HG03196 (cell line): ENCODE results near the gene CYP11A1.

Experiments
- ATAC-seq: cut with Tn5 transposase; IDR thresholded peaks from one replicate; pipeline ENCODE4 v1.9.1; 2021; ENCODE audit not compliant: unreplicated experiment

Gene CYP11A1

GRCh38 chr15:74389241-74390048, 22.0 kb upstream of the CYP11A1 start:
- no peak for ATAC-seq

- no peak for ATAC-seq
These were observed 21.0 kb upstream of the CYP11A1 start for GRCh38 chr15:74388363-74388951.

- ATAC-seq, result no peak
These were observed 20.3 kb upstream of the CYP11A1 start for GRCh38 chr15:74387621-74388362.

- no peak for ATAC-seq
These were observed 19.7 kb upstream of the CYP11A1 start for GRCh38 chr15:74387141-74387541.

GRCh38 chr15:74386496-74387140, 19.2 kb upstream of the CYP11A1 start:
- ATAC-seq, result no peak

- no peak for ATAC-seq
These were observed 18.3 kb upstream of the CYP11A1 start for GRCh38 chr15:74385733-74386132.

- peak; percentile 42 for ATAC-seq
These were observed 17.6 kb upstream of the CYP11A1 start for GRCh38 chr15:74384881-74385643.

- ATAC-seq, result no peak
These were observed 17.1 kb upstream of the CYP11A1 start for GRCh38 chr15:74384566-74384880.

- peak; percentile 45 for ATAC-seq
These were observed 16.5 kb upstream of the CYP11A1 start for GRCh38 chr15:74383695-74384565.

- peak; percentile 6 for ATAC-seq
These were observed 15.8 kb upstream of the CYP11A1 start for GRCh38 chr15:74383286-74383685.

GRCh38 chr15:74382004-74382816, 14.8 kb upstream of the CYP11A1 start:
- ATAC-seq, result peak; percentile 31

GRCh38 chr15:74381481-74381880, 14.0 kb upstream of the CYP11A1 start:
- ATAC-seq, result no peak

- no peak for ATAC-seq
These were observed 13.7 kb upstream of the CYP11A1 start for GRCh38 chr15:74381190-74381453.

GRCh38 chr15:74380361-74381189, 13.1 kb upstream of the CYP11A1 start:
- ATAC-seq, result no peak

- ATAC-seq, result no peak
These were observed 11.4 kb upstream of the CYP11A1 start for GRCh38 chr15:74378848-74379247.

GRCh38 chr15:74377831-74378766, 10.7 kb upstream of the CYP11A1 start:
- no peak for ATAC-seq

- ATAC-seq, result no peak
These were observed 9.6 kb upstream of the CYP11A1 start for GRCh38 chr15:74376825-74377581.
